Effector CD8-positive, alpha-beta T cell (primary cell): ENCODE measurements around the gene LINGO4.

Experiments
- DNase-seq: peaks from one replicate; lab custom pipeline; 2025; lab: John Stamatoyannopoulos, UW

The LINGO4 gene

DNA sequence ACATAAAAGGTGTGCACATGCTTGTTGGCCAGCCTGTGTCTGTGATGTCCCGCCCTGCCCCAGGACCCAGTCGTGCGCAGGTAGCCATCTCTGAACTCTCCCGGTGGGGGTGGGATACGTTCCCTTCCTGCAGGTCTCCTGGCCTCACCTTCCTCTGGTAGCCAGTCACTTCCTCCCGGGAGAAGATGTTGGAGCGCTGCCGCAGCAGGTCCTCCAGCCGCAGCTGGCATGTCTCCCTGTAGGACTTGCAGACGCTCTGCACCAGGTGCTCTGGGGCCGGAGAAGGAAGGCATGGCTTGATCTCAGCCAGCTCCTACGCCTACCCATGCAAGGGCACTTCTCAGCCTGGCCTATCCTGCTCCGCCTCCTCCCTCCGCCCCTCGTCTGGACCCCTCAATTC is 9.2 kb upstream of the LINGO4 start:
- no peak for DNase-seq

DNA sequence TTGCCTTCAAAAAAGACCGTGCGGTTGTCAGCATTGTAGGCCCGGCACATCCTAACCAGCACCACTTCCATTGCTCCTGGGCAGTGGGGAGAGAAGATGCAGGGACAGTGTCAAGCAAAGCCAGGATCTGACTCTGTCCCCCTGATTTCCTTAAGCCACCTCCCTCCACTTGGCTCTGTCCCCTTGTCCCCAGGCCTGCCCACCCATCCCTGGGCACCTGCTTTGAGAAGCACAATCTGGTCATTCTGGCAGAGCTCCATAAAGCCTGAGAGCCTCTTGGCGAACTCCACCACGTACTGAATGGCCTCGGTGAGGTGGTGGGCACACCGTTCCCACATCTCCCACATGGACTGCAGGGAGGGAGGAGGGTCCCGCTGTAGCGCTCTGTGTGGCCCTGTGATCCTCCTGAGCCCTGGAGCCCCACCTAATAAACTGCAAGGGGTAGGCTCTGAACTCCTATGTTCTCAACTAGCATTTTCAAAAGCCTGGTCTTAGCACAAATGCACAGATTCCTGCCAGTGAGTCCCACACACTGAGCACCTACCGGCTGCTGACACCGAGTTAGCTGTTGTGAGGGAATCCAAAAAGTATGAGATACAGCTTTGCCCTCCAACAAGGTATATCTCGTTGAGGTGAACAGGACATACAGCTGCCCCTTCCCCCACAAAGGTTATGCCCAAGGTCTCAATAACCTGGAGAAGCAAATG is 8.2 kb upstream of the LINGO4 start:
- DNase-seq = no peak

DNA sequence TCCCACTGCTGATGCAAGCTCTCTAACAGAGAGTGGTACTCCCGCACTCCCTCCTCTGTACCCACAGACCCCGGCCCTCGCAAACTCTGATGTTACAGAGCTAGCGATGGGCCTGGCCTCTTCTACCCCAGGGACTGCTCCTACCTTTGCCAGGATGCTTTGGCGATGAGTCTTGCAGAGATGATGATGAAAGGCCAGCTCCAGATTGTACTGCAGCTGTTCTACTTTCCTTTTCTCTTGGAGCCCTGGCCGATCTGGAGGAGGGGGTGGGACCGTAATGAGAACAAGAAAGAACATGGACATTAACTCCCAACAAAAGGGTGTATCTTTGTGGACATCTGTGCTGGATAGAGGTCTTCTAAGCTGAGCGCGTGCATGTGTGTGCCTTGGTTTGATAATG is 6.0 kb upstream of the LINGO4 start:
- DNase-seq = no peak

DNA sequence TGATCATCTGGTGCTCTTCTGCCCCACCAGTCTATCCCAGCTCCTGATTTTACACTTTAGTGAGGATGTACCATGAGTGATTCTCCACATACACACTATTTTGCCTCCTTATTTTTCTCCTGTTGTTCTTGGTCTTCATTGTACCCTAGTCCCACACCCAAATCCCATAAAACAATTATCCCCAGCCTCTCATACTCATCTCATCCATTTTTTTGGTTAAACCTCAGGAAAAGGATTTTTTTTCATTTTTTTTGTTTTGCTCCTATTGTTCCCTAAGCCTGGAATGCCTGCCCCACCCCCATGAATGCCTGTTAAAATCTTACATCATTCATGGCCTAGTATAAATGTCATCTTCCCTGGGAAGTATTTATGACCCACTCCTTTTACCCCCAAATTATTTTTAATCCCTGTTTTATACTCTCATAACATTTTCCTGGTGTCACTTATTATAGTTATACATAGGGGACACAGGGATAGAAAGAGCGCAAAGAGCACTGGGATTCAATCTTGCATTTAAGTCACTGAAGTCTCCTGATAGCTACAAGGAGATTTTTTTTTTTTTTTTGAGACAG is 4.9 kb upstream of the LINGO4 start:
- no peak for DNase-seq

DNA sequence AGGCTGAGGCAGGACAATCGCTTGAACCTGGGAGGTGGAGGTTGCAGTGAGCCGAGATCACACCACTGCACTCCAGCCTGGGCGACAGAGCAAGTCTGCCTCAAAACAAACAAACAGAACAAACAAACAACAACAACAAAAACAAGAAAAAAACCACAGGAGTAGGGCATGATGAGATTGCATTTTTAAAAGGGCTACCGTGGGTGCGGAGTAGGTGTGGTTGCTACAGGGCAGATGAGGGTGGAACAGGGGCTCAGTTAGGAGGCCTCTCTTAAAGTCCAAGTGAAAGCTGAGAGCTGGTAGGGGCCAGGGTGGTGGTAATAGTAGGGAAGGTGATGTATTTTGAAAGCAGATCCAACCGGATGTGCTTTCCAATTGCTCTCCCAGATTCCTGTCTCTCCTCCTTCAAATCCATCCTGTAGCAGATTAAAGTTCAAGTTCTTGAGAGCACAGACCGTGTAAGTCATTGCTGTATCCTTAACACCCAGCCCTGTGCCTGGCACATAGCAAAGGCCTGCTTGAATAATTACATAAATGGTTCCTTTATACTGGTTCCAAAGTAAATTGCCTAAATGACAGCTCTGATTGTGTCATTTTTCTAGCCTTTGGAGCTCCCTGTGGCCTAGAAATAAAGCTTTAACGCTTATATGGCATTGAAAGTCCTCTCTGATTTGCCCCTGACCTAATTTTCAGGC is 4.2 kb upstream of the LINGO4 start:
- no peak for DNase-seq

DNA sequence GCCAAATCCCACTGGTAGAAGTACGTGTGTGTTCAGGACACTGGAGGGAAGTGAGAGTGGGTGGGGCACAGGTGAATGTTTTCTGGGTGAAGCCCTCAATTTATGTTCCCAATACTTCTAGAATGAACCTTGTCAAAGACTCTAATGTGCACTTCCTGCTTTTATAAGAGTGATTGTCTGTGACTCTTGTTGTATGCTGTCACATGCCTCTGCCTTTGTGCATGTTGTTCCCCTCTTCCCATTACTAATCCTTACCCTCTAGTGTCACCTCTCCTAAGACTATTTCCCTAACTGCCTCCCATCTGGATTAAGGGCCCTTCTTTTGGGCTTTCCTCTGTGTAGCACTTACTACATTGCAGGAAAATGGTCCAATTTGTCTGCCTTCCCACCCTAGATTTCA is 2.5 kb upstream of the LINGO4 start:
- DNase-seq = no peak

DNA sequence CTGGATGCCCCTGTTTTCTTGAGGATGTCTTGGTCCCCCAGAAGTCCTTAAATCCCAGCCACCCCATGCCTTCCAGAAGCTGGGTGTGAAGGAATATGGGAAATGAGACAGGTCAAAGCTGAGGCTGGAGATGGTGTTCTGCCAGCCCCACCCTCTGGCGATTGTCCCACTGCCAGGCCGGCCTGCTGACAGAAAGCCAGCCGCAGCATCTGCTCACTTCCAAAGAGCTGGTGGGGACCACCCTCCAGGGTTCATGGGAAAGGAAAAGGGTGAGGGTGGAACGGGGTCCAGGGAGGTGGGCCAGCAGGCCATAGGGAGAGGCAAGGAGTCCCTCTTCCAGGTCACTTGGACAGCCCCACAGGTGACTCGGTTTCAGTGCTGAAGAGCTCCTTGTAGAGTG is 1.9 kb upstream of the LINGO4 start:
- DNase-seq = no peak

DNA sequence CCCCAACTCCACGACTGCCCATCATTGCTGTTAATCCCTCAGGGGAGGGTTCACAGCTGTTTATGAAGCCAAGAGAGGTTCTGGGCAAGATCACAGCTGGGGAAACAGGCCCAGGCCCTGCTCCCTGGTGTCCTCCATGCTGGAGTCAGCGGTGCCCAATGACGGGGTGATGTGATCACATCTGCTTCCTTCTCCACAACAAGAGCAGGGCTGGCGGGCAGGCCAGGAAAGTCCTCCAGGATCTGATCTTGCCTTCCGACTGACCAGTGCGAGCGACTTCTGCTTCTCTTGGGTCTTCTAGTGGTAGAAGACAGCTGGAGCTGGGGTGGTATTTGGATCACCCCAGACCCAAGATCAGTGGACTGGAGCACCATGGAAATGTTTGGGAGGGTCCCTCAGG is 951 bp upstream of the LINGO4 start:
- DNase-seq = no peak

DNA sequence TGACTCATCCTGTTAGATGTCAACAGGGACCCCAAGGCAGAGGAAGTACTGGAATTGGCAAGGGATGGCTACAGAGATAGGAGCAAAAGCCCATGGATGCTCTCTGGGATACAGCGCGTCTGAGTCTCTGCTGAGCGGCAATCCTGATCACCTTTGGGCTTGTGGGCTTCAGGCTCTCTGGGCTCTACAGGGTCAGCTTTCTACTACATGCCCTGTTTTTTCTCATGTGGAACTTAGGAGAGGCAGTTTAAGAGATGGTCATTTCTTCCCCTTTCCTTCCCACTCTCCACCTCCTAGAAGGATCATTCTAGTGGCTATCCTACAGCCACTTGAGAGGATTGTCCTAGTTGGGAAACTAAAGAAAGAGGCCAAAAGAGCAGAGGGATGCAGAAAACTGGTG is 1.3 kb downstream of the LINGO4 start:
- no peak for DNase-seq

DNA sequence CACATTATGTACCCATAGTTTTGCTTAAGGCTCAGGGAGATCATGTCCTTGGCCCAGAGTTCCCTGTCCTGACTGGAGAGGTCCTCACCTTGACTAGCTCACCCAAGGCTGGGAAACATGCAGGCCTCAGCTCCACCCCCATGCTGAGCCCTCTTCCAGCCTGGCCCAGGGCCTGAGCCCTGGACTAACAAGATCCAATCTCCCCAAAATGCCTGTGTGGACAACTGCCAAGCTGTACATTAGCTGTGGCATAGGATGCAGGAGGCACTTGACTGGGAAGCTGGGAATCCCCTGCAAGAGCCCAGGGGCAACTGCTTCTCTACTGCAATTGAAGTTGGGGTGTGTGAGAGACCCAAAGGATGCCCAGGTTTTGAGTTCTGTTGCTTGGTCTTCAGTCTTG is 2.1 kb downstream of the LINGO4 start:
- DNase-seq = no peak

DNA sequence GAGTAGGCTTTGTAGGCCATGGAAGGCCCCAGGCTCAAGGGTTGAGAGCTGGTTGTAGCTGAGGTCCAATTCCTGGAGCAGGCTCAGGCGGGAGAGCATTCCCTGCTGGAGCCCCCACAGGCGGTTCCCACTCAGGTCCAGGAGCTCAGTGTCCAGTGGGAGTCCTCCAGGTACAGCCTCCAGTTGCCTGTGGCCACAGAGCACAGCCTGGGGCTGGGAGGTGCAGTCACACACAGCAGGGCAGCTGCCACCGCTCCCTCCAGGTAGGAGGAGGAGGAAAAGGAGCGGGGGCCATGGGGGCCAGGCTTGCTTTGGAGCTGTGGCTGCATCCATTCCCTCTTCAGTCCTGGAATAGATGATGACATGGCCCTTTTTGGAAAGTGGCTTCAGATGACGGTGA is 2.8 kb downstream of the LINGO4 start:
- DNase-seq = no peak

DNA sequence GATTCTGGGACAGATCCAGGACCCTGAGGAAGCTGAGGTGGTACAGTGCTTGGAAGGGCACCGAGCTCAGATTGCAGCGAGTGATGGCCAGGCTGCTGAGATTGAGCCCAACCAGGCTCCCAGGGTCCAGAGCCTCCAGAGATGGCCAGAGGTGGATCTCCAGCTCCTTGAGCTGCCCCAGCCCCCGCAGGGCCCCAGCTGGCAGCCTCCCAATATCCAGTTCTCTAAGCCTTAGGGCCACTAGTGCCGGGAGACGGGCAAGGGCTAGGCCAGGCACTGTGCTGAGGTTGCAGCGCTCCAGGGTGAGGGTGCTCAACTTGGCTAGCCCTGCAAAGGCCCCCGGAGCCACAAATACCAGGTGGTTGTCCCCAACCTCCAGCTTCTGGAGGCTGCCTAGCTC is 3.4 kb downstream of the LINGO4 start:
- DNase-seq = no peak

DNA sequence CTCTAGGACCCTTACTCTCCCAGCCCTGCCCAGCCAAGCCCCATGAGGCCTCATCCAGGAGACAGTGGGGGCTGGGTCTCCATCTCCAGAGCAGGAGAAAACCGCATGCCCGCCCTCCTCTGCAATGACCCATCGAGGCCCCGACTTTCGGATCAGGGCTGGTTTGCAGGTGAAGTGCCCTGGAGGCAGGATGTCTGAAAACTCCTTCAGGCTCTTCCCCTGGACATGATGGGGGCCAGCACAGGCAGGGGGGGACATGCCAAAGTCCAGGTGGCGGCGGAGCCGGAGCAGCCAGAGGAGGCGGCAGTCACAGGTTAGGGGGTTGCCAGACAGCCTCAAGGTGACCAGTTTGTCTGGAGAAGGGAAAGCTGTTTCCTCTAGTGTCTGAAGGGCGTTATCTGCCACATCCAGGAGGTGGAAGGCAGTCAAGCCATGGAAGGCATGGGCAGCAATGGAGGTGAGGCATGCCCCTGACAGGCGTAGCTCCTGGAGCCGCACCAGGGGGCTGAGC is 3.9 kb downstream of the LINGO4 start:
- no peak for DNase-seq

DNA sequence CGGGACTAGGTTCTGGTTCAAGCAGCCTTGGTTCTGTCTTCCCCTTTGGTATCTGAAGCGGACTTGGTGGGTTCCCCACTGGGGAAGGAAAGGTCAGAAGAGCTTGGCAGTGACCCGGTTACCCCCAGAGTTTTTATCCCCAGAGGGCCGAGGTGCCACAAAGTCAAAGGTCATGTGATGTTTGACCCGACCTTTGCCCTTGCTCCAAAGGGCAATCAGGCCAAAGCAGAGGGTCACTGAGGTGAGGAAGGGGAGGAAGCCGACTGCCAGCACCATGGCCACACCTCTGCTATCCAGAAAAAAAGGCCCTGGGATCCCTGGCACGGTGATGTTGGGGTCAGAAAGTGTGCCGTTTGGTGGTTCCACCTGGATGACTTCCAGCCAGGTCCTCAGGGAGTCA is 4.4 kb downstream of the LINGO4 start:
- no peak for DNase-seq

DNA sequence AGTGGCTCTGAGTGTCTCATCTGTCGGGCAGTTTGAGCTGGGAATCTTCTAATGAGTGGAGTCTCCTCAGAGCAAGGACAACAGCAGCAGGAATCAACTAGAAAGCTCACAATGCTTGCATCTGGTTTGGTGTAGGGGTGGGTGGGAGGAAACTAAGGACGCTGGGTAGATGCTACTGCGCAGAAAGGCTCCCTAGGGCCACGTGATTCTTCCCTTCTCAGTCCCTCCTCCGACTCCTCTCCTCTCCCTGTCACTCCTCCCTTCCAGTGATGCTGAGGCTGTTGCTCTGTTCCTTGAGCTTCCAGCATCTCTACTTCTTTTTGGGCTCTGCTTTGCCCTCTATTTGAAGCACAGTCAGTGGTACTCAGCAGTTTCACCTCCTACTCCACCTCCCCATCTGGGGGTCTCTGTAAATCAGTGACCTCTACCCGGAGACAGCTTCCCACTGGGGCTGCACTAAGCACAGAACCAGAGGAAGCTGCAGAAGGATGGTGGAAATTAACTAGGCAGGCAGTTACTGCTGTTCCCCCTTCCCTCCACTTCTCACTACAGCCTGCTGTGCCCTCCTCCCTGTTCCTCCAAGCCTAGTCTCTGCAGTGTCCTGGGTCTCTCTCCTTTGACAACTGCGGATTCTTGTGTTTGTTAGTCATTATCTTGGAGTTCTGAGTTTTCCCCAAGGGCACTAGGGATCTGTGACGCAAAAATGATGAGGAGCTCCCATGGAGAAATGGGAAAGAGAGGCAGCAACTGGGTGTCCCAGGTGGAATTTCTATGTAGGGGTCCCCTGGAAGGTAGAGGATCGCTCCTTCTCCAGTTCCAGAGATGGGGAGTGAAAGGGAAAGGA is 5.8 kb downstream of the LINGO4 start:
- DNase-seq = no peak

DNA sequence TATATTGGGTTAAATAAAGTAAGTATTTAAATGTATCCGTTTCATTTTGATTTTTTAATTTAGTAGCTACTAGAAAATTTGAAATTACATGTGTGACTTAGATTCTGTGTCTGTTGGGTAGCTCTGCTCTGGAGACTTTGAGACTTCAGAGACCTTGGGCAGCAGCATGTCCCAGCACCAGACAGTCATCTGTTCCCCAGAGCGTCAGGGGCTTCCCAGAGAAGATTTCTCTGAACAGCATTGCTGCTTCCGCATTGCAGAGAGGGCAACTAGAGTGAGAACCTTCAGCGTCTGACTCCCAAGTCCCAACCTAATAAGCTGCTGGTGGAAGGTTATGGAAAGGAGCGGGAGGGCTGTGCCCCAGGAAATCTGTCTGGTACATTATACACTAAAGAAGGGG is 6.6 kb downstream of the LINGO4 start:
- DNase-seq = no peak

DNA sequence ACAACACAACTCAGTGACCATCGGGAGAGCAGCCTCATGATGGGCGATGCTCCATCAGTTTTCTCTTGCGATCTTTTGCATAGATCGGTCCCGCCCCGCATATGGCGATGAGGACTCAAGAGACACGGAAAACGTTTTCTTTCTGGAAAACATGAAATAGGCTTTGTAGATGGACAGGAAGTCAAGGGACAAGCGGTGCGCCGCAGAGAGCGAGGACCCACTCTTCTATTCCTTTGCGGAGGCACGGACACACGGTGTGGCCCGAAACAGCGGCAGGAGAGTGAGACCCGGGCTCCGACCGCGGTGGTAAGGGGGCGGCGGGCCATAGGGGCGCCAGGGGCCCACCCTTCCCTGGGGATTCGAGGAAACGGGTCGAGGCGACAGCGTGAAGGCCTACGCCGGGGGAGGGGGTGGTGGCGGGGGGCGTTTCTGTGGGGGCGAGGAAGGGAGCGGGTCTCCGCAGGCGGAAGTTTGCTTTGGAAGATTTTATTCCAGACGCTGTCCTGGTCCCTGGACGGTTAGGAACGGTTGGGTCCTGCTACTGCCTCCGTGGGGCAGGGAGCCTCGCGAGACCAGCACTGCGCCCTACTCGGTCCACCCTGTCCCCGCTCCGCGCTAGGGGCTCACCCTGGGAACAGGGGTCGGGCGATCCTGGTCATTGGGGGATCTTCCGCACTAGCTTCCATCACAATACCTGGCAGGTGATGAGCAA is 14.1 kb downstream of the LINGO4 start:
- no peak for DNase-seq

DNA sequence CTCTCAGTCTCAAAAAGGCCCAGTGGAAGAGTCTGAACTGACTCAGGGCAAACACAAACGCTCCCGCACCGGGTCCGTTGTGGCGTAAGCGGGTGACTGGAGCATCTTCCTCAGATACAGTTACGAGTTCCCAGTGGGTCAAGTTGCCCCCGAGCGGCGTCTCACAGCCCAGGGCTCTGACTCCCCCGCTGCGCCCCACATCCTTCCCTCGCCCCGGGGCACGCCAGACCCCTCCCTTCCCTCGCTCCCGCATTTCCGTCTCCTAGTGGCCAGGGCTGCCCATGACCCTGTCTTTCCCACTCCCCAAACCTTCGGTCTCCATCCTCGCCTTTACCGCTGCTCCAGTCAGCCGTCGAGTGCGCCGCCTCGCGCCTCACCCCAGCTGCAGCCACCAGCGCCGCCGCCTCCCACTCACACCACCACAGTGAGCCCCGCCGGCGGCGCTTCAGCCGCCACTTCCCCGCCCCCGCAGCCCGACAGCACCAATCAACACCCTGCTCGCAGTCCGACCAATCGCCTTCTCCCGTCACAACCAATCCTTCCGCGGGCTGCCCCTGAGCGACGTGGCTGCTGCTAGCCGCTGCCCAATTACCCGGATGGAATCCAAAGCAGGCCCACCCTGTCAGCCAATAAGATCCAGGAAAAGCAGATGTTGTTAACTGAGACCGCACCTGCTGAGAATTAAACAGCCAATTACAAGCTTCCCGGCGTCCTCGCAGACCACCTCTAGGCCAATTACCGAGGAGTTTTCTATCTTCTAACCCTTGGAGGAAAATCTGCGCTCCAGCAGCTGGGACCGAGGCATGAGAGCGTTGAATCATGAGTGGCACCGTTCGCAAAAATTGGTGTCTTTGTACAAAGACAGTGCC is 14.9 kb downstream of the LINGO4 start, which contains the start of gene TDRKH:
Gene TDRKH (minus strand): TSS at position 430 of the 869 bp plus-strand sequence. CDS start 7,478 bp downstream, outside the sequence.
- DNase-seq = peak; percentile 95

DNA sequence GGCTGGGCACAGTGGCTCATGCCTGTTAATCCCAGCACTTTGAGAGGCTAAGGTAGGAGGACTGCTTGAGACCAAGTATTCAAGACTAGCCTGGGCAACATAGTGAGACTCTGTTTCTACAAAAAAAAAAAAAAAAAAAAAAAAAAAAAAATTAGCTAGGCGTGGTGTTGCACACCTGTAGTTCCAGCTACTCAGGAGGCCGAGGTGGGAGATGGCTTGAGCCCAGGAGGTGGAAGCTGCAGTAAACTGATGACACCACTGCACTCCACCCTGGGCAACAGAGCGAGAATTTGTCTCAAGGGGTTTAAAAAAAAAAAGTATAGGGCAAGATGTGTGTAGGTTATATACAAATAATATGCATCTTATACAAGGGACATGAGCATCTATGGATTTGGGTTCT is 17.5 kb downstream of the LINGO4 start:
- no peak for DNase-seq

DNA sequence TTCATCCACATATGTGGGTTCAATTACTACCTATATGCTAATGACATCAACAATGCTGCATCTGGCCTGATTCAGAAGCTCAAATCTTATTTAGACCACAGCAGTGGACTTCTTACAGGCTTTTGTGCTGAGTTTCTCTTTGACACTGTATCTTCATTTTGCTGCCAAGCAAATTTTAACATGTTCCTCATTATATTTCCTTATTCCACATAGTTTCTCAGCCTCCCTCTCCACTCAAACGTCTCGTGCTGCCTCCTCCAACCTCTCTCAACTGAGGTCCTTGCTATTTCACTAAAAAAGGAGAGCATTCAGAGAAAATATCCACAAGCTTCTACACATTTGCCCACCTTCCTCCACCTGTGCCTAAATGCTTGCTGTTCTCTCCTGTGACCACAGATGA is 21.4 kb downstream of the LINGO4 start:
- DNase-seq = no peak

DNA sequence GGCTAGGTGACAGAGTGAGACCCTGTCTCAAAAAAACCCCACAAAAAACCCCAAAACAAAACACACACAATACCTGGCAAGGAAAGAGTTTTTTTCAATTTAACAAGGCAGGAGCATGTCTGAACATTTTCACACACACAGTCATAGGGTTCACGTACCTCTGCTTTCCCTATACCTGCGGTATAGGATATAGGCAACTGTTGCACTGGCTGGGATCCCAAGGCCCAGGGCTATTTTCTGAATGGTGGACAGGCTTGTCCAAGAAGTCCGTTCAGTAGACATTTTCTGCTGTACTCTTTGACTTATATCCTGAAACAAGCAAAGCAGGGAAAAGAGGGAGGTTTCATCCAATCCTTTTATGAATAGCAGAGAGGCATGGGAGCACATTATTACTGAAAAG is 22.5 kb downstream of the LINGO4 start:
- no peak for DNase-seq
